HUES48 (cell line): Measurements from ENCODE around the gene NXNL1.
A peak's percentile ranks its signal among the peaks of the same experiment; 100 is the strongest.

Source experiments
- H3K27ac ChIP-seq: one replicate; pipeline ENCODE4 v1.7.0; 2013; ENCODE audit warnings: low read depth, low read length, inconsistent platforms
- H3K27me3 ChIP-seq: 2 replicates; pipeline ENCODE4 v1.6.1; 2013; ENCODE audit warnings: mild to moderate bottlenecking, low read length; ENCODE audit not compliant: control insufficient read depth, insufficient read depth
- H3K36me3 ChIP-seq: 2 replicates; pipeline ENCODE4 v1.6.1; 2013; ENCODE audit warnings: low read length; ENCODE audit not compliant: control insufficient read depth, insufficient read depth
- H3K4me1 ChIP-seq: 2 replicates; pipeline ENCODE4 v1.6.1; 2013; ENCODE audit warnings: mild to moderate bottlenecking, low read length; ENCODE audit not compliant: control insufficient read depth, insufficient read depth
- H3K4me3 ChIP-seq: 2 replicates; pipeline ENCODE4 v1.5.1; 2013; ENCODE audit warnings: mild to moderate bottlenecking, low read depth, low read length
- H3K9ac ChIP-seq: 2 replicates; pipeline ENCODE4 v1.6.1; 2013; ENCODE audit warnings: mild to moderate bottlenecking, low read depth, low read length, moderate library complexity
- H3K9me3 ChIP-seq: 2 replicates; pipeline ENCODE4 v1.6.1; 2013; ENCODE audit warnings: low read length; ENCODE audit not compliant: control insufficient read depth, insufficient read depth

NXNL1 gene

GRCh38 chr19:17469481-17470067 lies 8.8 kb upstream of the NXNL1 start:
- Histone ChIP-seq H3K36me3 (no peaks in the 10 kb centered on the region), H3K9ac (no peak overlapping the region), H3K27ac (peak overlapping the region; percentile 84), H3K4me3 (peak overlapping the region; percentile 86), H3K9me3 (no peaks in the 10 kb centered on the region), H3K4me1 (peaks cover 8% of the 10 kb centered on the region), H3K27me3 (peaks cover 13% of the 10 kb centered on the region; the same call in 1 of the 2 replicates)

GRCh38 chr19:17469092-17469480 lies 8.4 kb upstream of the NXNL1 start:
- peaks cover 8% of the 10 kb centered on the region for H3K4me1 ChIP-seq
- peak overlapping the region; percentile 84 for H3K27ac ChIP-seq
- H3K27me3 ChIP-seq: peaks cover 13% of the 10 kb centered on the region; the same call in 1 of the 2 replicates
- H3K4me3 ChIP-seq: peak overlapping the region; percentile 75
- no peaks in the 10 kb centered on the region for H3K9me3 ChIP-seq
- H3K9ac ChIP-seq: no peak overlapping the region
- no peaks in the 10 kb centered on the region for H3K36me3 ChIP-seq

GRCh38 chr19:17468302-17469091 lies 7.8 kb upstream of the NXNL1 start:
- Histone ChIP-seq H3K4me3 (peak overlapping the region; percentile 75), H3K36me3 (no peaks in the 10 kb centered on the region)

GRCh38 chr19:17467471-17468301 lies 7.0 kb upstream of the NXNL1 start:
- Histone ChIP-seq H3K4me3 (no peak overlapping the region), H3K9me3 (no peaks in the 10 kb centered on the region), H3K27ac (no peak overlapping the region), H3K27me3 (peaks cover 13% of the 10 kb centered on the region; the same call in 1 of the 2 replicates), H3K9ac (no peak overlapping the region), H3K36me3 (no peaks in the 10 kb centered on the region), H3K4me1 (peaks cover 8% of the 10 kb centered on the region)

More at GRCh38 chr19:17468302-17469091, 7.8 kb upstream of the NXNL1 start:
- Histone ChIP-seq H3K4me1 (peaks cover 8% of the 10 kb centered on the region), H3K27me3 (peaks cover 13% of the 10 kb centered on the region; the same call in 1 of the 2 replicates), H3K9ac (no peak overlapping the region), H3K27ac (peak overlapping the region; percentile 84), H3K9me3 (no peaks in the 10 kb centered on the region)

GRCh38 chr19:17466487-17466850 lies 5.7 kb upstream of the NXNL1 start:
- H3K9me3 ChIP-seq: no peaks in the 10 kb centered on the region
- no peaks in the 10 kb centered on the region for H3K36me3 ChIP-seq
- no peak overlapping the region for H3K4me3 ChIP-seq
- peaks cover 8% of the 10 kb centered on the region for H3K4me1 ChIP-seq
- no peak overlapping the region for H3K9ac ChIP-seq
- no peak overlapping the region for H3K27ac ChIP-seq
- H3K27me3 ChIP-seq: peaks cover 9% of the 10 kb centered on the region; the same call in 1 of the 2 replicates

- Histone ChIP-seq H3K27ac (no peak overlapping the region), H3K9ac (no peak overlapping the region), H3K4me1 (no peaks in the 10 kb centered on the region), H3K9me3 (no peaks in the 10 kb centered on the region), H3K27me3 (peaks cover 33% of the 10 kb centered on the region), H3K36me3 (no peaks in the 10 kb centered on the region), H3K4me3 (no peak overlapping the region)
Observed at GRCh38 chr19:17458970-17459369, 1.8 kb downstream of the NXNL1 start.

- Histone ChIP-seq H3K27me3 (peaks cover 37% of the 10 kb centered on the region), H3K36me3 (no peaks in the 10 kb centered on the region), H3K4me1 (no peaks in the 10 kb centered on the region), H3K4me3 (no peak overlapping the region), H3K27ac (no peak overlapping the region), H3K9me3 (no peaks in the 10 kb centered on the region), H3K9ac (no peak overlapping the region)
Observed at GRCh38 chr19:17457616-17458015, 3.1 kb downstream of the NXNL1 start.

- Histone ChIP-seq H3K9ac (no peak overlapping the region), H3K4me1 (no peaks in the 10 kb centered on the region), H3K27ac (no peak overlapping the region), H3K36me3 (no peaks in the 10 kb centered on the region), H3K27me3 (peaks cover 37% of the 10 kb centered on the region), H3K9me3 (no peaks in the 10 kb centered on the region), H3K4me3 (peak overlapping the region; percentile 35; the same call in 1 of the 2 replicates)
Observed at GRCh38 chr19:17456127-17456526, 4.6 kb downstream of the NXNL1 start.

- H3K36me3 ChIP-seq: no peaks in the 10 kb centered on the region
- H3K9ac ChIP-seq: no peak overlapping the region
- no peaks in the 10 kb centered on the region for H3K9me3 ChIP-seq
- H3K27ac ChIP-seq: no peak overlapping the region
- peak overlapping the region; percentile 35; the same call in 1 of the 2 replicates for H3K4me3 ChIP-seq
- H3K27me3 ChIP-seq: peaks cover 37% of the 10 kb centered on the region
- no peaks in the 10 kb centered on the region for H3K4me1 ChIP-seq
Observed at GRCh38 chr19:17455308-17456123, 5.2 kb downstream of the NXNL1 start.

- H3K4me1 ChIP-seq: no peaks in the 10 kb centered on the region
Observed at GRCh38 chr19:17454576-17455071, 6.1 kb downstream of the NXNL1 start.

More at GRCh38 chr19:17454576-17455071, 6.1 kb downstream of the NXNL1 start:
- peaks cover 37% of the 10 kb centered on the region for H3K27me3 ChIP-seq
- no peak overlapping the region for H3K9ac ChIP-seq
- H3K27ac ChIP-seq: no peak overlapping the region
- no peaks in the 10 kb centered on the region for H3K36me3 ChIP-seq
- no peaks in the 10 kb centered on the region for H3K9me3 ChIP-seq
- H3K4me3 ChIP-seq: peak overlapping the region; percentile 52; the same call in 1 of the 2 replicates
